B cell (primary cell): ENCODE measurements around the gene ZSCAN2. TPM values are rescaled to one million over a fixed set of nuclear protein-coding genes. Genes with fewer than 3 reads are reported as not detected.

ENCODE experiments used
- ATAC-seq: fragments of 200-7000 bp; cut with Tn5 transposase; one replicate; pipeline ENCODE4 v1.10.0; 2021; ENCODE audit warnings: low read depth, mild to moderate bottlenecking, moderate number of reproducible peaks, moderate library complexity
- CTCF ChIA-PET: fragments of 350-600 bp; sonication (Branson Sonifier 250); formaldehyde crosslinking; loops from one replicate; lab custom pipeline; 2021; ENCODE audit warnings: antibody characterized with exemption, inconsistent platforms; lab: Charles Lee
- POLR2A ChIA-PET: fragments of 350-600 bp; sonication (Branson Sonifier 250); formaldehyde crosslinking; loops from one replicate; lab custom pipeline; 2021; ENCODE audit warnings: antibody characterized with exemption; lab: Charles Lee
- DNase-seq: peaks from one replicate; pipeline ENCODE4 v3.0.0; 2013
- H2AFZ ChIP-seq: 2 replicates; pipeline ENCODE4 v1.6.1; 2012; ENCODE audit warnings: mild to moderate bottlenecking, low read depth, low read length; ENCODE audit not compliant: insufficient read depth, poor library complexity, severe bottlenecking
- H3K27ac ChIP-seq, 2 donors: 1 replicate in 1 of 2; 2 replicates in 1 of 2; pipeline ENCODE4 v1.5.1; 2012 to 2013; ENCODE audit warnings: low read length in 2 of 2, mild to moderate bottlenecking in 2 of 2, moderate library complexity in 1 of 2
- H3K27me3 ChIP-seq, 4 experiments: fragments of 200-600 bp in 1 of 4; sonication (generic) in 1 of 4; replicated peaks in 1 of 4; 1 replicate in 2 of 4; 2 replicates in 2 of 4; pipeline versions ENCODE4 v1.6.1 to v1.7.0; 2013 to 2016; ENCODE audit warnings: low read length in 3 of 4, mild to moderate bottlenecking in 2 of 4, mixed read lengths in 1 of 4, moderate library complexity in 1 of 4; ENCODE audit not compliant: insufficient read depth in 4 of 4, control insufficient read depth in 3 of 4; ENCODE audit errors: control extremely low read depth in 1 of 4
- H3K36me3 ChIP-seq, 2 experiments: replicated peaks in 1 of 2; 1 replicate in 1 of 2; 2 replicates in 1 of 2; pipeline versions ENCODE4 v1.6.1 to v1.7.1; 2013; ENCODE audit warnings: low read length in 1 of 2; ENCODE audit not compliant: insufficient read depth in 2 of 2, control insufficient read depth in 1 of 2; ENCODE audit errors: control extremely low read depth in 1 of 2, extremely low read depth in 1 of 2
- H3K4me1 ChIP-seq, 2 donors: fragments of 200-600 bp in 1 of 2; sonication (generic) in 1 of 2; 1 replicate in 1 of 2; 2 replicates in 1 of 2; pipeline versions ENCODE4 v1.5.1 to v1.6.1; 2013 to 2017; ENCODE audit warnings: low read length in 2 of 2; ENCODE audit not compliant: control insufficient read depth in 2 of 2, insufficient read depth in 2 of 2
- H3K4me2 ChIP-seq: replicated peaks from 2 replicates; pipeline ENCODE3; 2012; ENCODE audit warnings: mild to moderate bottlenecking, low read depth, low read length; ENCODE audit not compliant: poor library complexity, severe bottlenecking
- H3K4me3 ChIP-seq, 5 experiments: fragments of 200-600 bp in 1 of 5; sonication (generic) in 1 of 5; 1 replicate in 3 of 5; 2 replicates in 2 of 5; pipeline versions ENCODE4 v1.5.1 to v1.7.0; 2011 to 2016; ENCODE audit warnings: low read length in 4 of 5, mild to moderate bottlenecking in 4 of 5, low read depth in 2 of 5, control low read depth in 1 of 5, moderate library complexity in 1 of 5; ENCODE audit not compliant: insufficient read depth in 1 of 5; ENCODE audit errors: control extremely low read depth in 1 of 5, extremely low read depth in 1 of 5
- H3K79me2 ChIP-seq: fragments of 200-600 bp; sonication (generic); one replicate; pipeline ENCODE4 v1.6.0; 2016; ENCODE audit warnings: low read length; ENCODE audit not compliant: control insufficient read depth, insufficient read depth
- H3K9ac ChIP-seq: fragments of 200-600 bp; sonication (generic); 2 replicates; pipeline ENCODE4 v1.6.1; 2017; ENCODE audit warnings: mild to moderate bottlenecking, low read length, moderate library complexity
- H3K9me3 ChIP-seq, 3 donors: one replicate each; pipeline versions ENCODE4 v1.6.1 to v1.7.1; 2013; ENCODE audit warnings: low read length in 2 of 3; ENCODE audit not compliant: control insufficient read depth in 2 of 3, insufficient read depth in 1 of 3; ENCODE audit errors: control extremely low read depth in 1 of 3
- H4K20me1 ChIP-seq: 2 replicates; pipeline ENCODE4 v1.6.0; 2012; ENCODE audit warnings: mild to moderate bottlenecking, low read length; ENCODE audit not compliant: insufficient read depth, control insufficient read depth, poor library complexity, severe bottlenecking
- H3K27ac Mint-ChIP-seq: one replicate; pipeline ENCODE4 v1.8.0; 2021; ENCODE audit warnings: mixed read lengths
- H3K27me3 Mint-ChIP-seq: one replicate; pipeline ENCODE4 v1.8.0; 2021; ENCODE audit warnings: mixed read lengths
- H3K4me1 Mint-ChIP-seq: one replicate; pipeline ENCODE4 v1.8.0; 2021; ENCODE audit warnings: mixed read lengths
- H3K4me3 Mint-ChIP-seq: one replicate; pipeline ENCODE4 v1.8.0; 2021; ENCODE audit warnings: mixed read lengths
- H3K9me3 Mint-ChIP-seq: one replicate; pipeline ENCODE4 v1.8.0; 2022; ENCODE audit warnings: mixed read lengths; ENCODE audit not compliant: insufficient read depth
- EZH2 ChIP-seq: IDR thresholded peaks from 2 replicates; pipeline ENCODE4 v1.6.1; 2012; ENCODE audit warnings: borderline replicate concordance, low read depth, mild to moderate bottlenecking, moderate library complexity, low read length; ENCODE audit not compliant: insufficient read depth, poor library complexity, severe bottlenecking
- WGBS: methylation state at CpG from one replicate; pipeline ENCODE4 v1.1.5; 2013; ENCODE audit warnings: missing lambda C conversion rate; ENCODE audit not compliant: insufficient coverage; 5-methylcytosine and 5-hydroxymethylcytosine counted together
- intact Hi-C: fragments of 100-400 bp; cut with micrococcal nuclease; formaldehyde crosslinking; loops from one replicate; pipeline ENCODE4 v1.10.0; 2022
- polyA plus RNA-seq: library from polyadenylated mRNA; depleted of rRNA; stranded (reverse); fragments of >200 nt; gene quantifications from 2 replicates; pipeline ENCODE4 v1.2.3, GENCODE V29; 2012
- total RNA-seq, 2 donors: library from RNA; stranded (reverse); fragments of 120-200 nt in 1 of 2; gene quantifications; 1 replicate in 1 of 2; 2 replicates in 1 of 2; pipeline versions ENCODE4 v1.2.3 to v1.2.4, GENCODE V29; 2013 to 2022
- TF ChIP-seq, protein P1 (sequence below): fragments of 200-600 bp; IDR thresholded peaks from one replicate; pipeline ENCODE4 v1.8.0; 2022; ENCODE audit warnings: antibody characterized with exemption, mild to moderate bottlenecking

The ZSCAN2 gene
- total and polyA plus RNA-seq, 2 donors (not counting 1 experiment from before 2014, with no cell fraction given) = 9.9 to 18.6 TPM

DNA sequence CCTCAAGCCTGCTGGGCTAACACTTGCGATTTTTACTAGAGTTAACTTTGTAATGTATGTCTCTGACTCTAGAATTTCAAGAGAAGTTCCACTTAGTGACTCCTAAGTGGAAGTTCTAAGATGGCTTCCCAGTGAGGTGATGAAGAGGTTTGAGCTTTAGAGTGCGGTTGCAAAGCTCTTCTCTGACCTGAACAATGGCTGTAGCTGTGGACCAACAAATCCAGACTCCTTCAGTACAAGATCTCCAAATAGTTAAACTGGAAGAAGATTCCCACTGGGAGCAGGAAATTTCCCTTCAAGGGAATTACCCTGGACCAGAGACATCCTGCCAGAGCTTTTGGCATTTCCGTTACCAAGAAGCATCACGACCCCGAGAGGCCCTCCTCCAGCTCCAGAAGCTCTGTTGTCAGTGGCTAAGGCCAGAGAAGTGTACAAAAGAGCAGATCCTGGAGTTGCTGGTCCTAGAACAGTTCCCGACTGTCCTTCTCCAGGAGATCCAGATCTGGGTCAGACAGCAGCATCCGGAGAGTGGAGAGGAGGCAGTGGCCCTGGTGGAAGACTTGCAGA is 31.0 kb downstream of the ZSCAN2 start:
- DNase-seq = no peak
- WGBS = 59% methylated on average over 6 of the region's 7 CpGs
- Mint-ChIP-seq H3K4me1 (peaks cover 41% of the 10 kb centered on the region), H3K27ac (peak overlapping the region; percentile 97), H3K27me3 (no peaks in the 10 kb centered on the region), H3K9me3 (no peaks in the 10 kb centered on the region), H3K4me3 (peak overlapping the region; percentile 92)
- H3K9ac ChIP-seq = peak overlapping the region; percentile 75
- TF ChIP-seq, protein P1, sequence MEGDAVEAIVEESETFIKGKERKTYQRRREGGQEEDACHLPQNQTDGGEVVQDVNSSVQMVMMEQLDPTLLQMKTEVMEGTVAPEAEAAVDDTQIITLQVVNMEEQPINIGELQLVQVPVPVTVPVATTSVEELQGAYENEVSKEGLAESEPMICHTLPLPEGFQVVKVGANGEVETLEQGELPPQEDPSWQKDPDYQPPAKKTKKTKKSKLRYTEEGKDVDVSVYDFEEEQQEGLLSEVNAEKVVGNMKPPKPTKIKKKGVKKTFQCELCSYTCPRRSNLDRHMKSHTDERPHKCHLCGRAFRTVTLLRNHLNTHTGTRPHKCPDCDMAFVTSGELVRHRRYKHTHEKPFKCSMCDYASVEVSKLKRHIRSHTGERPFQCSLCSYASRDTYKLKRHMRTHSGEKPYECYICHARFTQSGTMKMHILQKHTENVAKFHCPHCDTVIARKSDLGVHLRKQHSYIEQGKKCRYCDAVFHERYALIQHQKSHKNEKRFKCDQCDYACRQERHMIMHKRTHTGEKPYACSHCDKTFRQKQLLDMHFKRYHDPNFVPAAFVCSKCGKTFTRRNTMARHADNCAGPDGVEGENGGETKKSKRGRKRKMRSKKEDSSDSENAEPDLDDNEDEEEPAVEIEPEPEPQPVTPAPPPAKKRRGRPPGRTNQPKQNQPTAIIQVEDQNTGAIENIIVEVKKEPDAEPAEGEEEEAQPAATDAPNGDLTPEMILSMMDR = no peak
- TF ChIP-seq EZH2 = no peak
- no peaks in the 10 kb centered on the region for H4K20me1 ChIP-seq
- ChIA-PET CTCF (interaction anchor here (0.6 to 3.1 kb wide), 9 partner anchors 13 to 116 kb away, joined by 3 to 21 read pairs (median 5); partner anchors contain the start of genes WDR73 and ZSCAN2), POLR2A (interaction anchor here (0.6 to 3.6 kb wide), 6 partner anchors 10 to 383 kb away, joined by 3 to 15 read pairs (median 5); partner anchors contain the start of genes SEC11A and WDR73)
- H2AFZ ChIP-seq = peak overlapping the region; percentile 94
- H3K9me3 ChIP-seq = no peaks in the 10 kb centered on the region
- intact Hi-C loops = loop anchor here (1.0 kb wide), 5 partner anchors 23 to 85 kb away; partner anchors contain the start of genes NMB, SEC11A and WDR73
- peaks cover 26 to 41% of the 10 kb centered on the region in 2 donors for H3K4me1 ChIP-seq
- H3K4me2 ChIP-seq = peak overlapping the region; percentile 83
- peaks cover 0 to 4% of the 10 kb centered on the region in 2 experiments for H3K36me3 ChIP-seq
- peaks cover 26% of the 10 kb centered on the region for H3K79me2 ChIP-seq
- H3K27ac ChIP-seq = peak overlapping the region; percentile 79 to 84
- H3K4me3 ChIP-seq = peak overlapping the region; percentile 67 to 85 (median 72)
- ATAC-seq = no peak
- H3K27me3 ChIP-seq = no peaks in the 10 kb centered on the region
